Subcutaneous adipose tissue (tissue), 4 donors: ENCODE measurements around the gene EFHC1. TPM values are rescaled to one million over a fixed set of nuclear protein-coding genes. Genes with fewer than 3 reads are reported as not detected.

ENCODE experiments used
- CTCF ChIP-seq: fragments of 450-650 bp; IDR thresholded peaks from one replicate; pipeline ENCODE4 v1.5.1; 2016; ENCODE audit warnings: low read depth, mild to moderate bottlenecking, control low read depth, antibody characterized with exemption, moderate library complexity
- total RNA-seq, 4 donors: library from RNA; depleted of rRNA; stranded (reverse); fragments of >200 nt; gene quantifications; one replicate each; pipeline ENCODE4 v1.1.0, GENCODE V29; 2016

The EFHC1 gene
- total RNA-seq, 4 donors from 2014 or later, result 26.2 to 33.9 (median 27.3) TPM

- TF ChIP-seq CTCF, result no peak
Measured at GRCh38 chr6:52540286-52540902, 120.3 kb downstream of the EFHC1 start.

- no peak for TF ChIP-seq CTCF
Measured at GRCh38 chr6:52541135-52541534, 121.0 kb downstream of the EFHC1 start.

- no peak for TF ChIP-seq CTCF
Measured at GRCh38 chr6:52543262-52543661, 123.1 kb downstream of the EFHC1 start.

GRCh38 chr6:52543729-52544601 lies 123.8 kb downstream of the EFHC1 start:
- TF ChIP-seq CTCF, result no peak

GRCh38 chr6:52544602-52545405 lies 124.7 kb downstream of the EFHC1 start:
- TF ChIP-seq CTCF, result no peak

GRCh38 chr6:52545406-52546119 lies 125.4 kb downstream of the EFHC1 start:
- TF ChIP-seq CTCF, result no peak
